HFF-Myc (cell line): ENCODE results near the gene USP6NL.

Source experiments
- DNase-seq: peaks from one replicate; pipeline ENCODE4 v3.0.0-alpha.2; 2011; ENCODE audit warnings: low read depth; ENCODE audit errors: extremely low read depth
- H3K4me3 ChIP-seq: replicated peaks from 2 replicates; pipeline ENCODE4 v1.5.1; 2011; ENCODE audit warnings: low read depth, mild to moderate bottlenecking, control low read depth, low read length
- CTCF ChIP-seq: IDR thresholded peaks from 2 replicates; pipeline ENCODE4 v1.5.1; 2012; ENCODE audit warnings: mild to moderate bottlenecking, low read depth, low read length, control low read depth; ENCODE audit errors: missing control alignments

The USP6NL gene

GRCh38 chr10:11433657-11434056 is 177.8 kb downstream of the USP6NL start:
- DNase-seq: no peak
- no peak for TF ChIP-seq CTCF
- no peak overlapping the region for H3K4me3 ChIP-seq

GRCh38 chr10:11431216-11431555 is 180.3 kb downstream of the USP6NL start:
- no peak for DNase-seq
- TF ChIP-seq CTCF: no peak
- no peak overlapping the region for H3K4me3 ChIP-seq

- TF ChIP-seq CTCF: no peak
- no peak overlapping the region for H3K4me3 ChIP-seq
- DNase-seq: no peak
Measured at GRCh38 chr10:11430421-11431215, 180.8 kb downstream of the USP6NL start.

GRCh38 chr10:11429439-11430052 is 181.9 kb downstream of the USP6NL start:
- H3K4me3 ChIP-seq: no peak overlapping the region
- DNase-seq: no peak
- TF ChIP-seq CTCF: no peak

- no peak for TF ChIP-seq CTCF
- H3K4me3 ChIP-seq: no peak overlapping the region
- no peak for DNase-seq
Measured at GRCh38 chr10:11425676-11426075, 185.8 kb downstream of the USP6NL start.

GRCh38 chr10:11425296-11425610 is 186.2 kb downstream of the USP6NL start:
- no peak for TF ChIP-seq CTCF
- DNase-seq: no peak

More at GRCh38 chr10:11425296-11425610, 186.2 kb downstream of the USP6NL start:
- H3K4me3 ChIP-seq: no peak overlapping the region
